K562 (cell line): Measurements from ENCODE around the gene NUDT1. TPM values are rescaled to one million over a fixed set of nuclear protein-coding genes. Genes with fewer than 3 reads are reported as not detected.

ENCODE experiments used
- ATAC-seq: fragments of 200-7000 bp; cut with Tn5 transposase; 3 replicates; pipeline ENCODE4 v1.9.1; 2020; ENCODE audit warnings: moderate library complexity
- BruUV-seq: library from RNA; stranded (reverse); fragments of 400-500 nt; replicated peaks from 2 replicates; lab custom pipeline; 2021; lab: Mats Ljungman, UMichigan
- CTCF ChIA-PET: fragments of 300-600 bp; formaldehyde crosslinking; extraction: SDS; loops from one replicate; lab custom pipeline; 2021; ENCODE audit warnings: low intra/inter-chr PET ratio; lab: Yijun Ruan, JAX
- POLR2A ChIA-PET: fragments of 300-600, 350-650 bp; sonication (Branson Sonifier 250); formaldehyde crosslinking; extraction: SDS; loops from one replicate; lab custom pipeline; 2021; ENCODE audit warnings: antibody characterized with exemption, inconsistent platforms; lab: Yijun Ruan, JAX
- DNase-seq, 4 experiments: peaks; one replicate each; pipeline versions ENCODE4 v3.0.0 to v3.0.0-alpha.2; 2011 to 2018; ENCODE audit warnings: low spot score in 3 of 4, mixed read lengths in 3 of 4; ENCODE audit errors: extremely low read depth in 1 of 4
- FAIRE-seq: peaks from 2 replicates; lab custom pipeline; 2011; peaks lifted over from hg19 to GRCh38; lab: Jason Lieb, UNC
- H2AFZ ChIP-seq: 2 replicates; pipeline ENCODE4 v1.6.0; 2011; ENCODE audit warnings: low read depth, low read length, control low read depth, inconsistent platforms
- H3K27ac ChIP-seq: fragments of 200-600 bp; 3 replicates; pipeline ENCODE4 v1.8.0; 2011; ENCODE audit warnings: low read depth, mild to moderate bottlenecking, control low read depth, inconsistent platforms, low read length, moderate library complexity, mixed read lengths; ENCODE audit errors: extremely low read depth
- H3K27me3 ChIP-seq, 2 experiments: fragments of 300-600 bp in 1 of 2; 2 replicates in 1 of 2; 3 replicates in 1 of 2; pipeline versions ENCODE4 v1.6.0 to v1.8.0; 2011; ENCODE audit warnings: inconsistent platforms in 2 of 2, low read length in 2 of 2, mild to moderate bottlenecking in 1 of 2, mixed read lengths in 1 of 2, moderate library complexity in 1 of 2; ENCODE audit not compliant: control insufficient read depth in 2 of 2, insufficient read depth in 2 of 2
- H3K36me3 ChIP-seq: fragments of 300-600 bp; 3 replicates; pipeline ENCODE4 v1.8.0; 2011; ENCODE audit warnings: mild to moderate bottlenecking, low read length, inconsistent platforms; ENCODE audit not compliant: control insufficient read depth, insufficient read depth
- H3K4me1 ChIP-seq, 2 experiments: fragments of 200-600 bp in 1 of 2; replicated peaks in 1 of 2; 2 replicates in 1 of 2; 3 replicates in 1 of 2; pipeline versions ENCODE4 v1.5.1 to v1.8.0; 2011; ENCODE audit warnings: inconsistent platforms in 2 of 2, low read length in 2 of 2, mild to moderate bottlenecking in 1 of 2, mixed read lengths in 1 of 2, moderate library complexity in 1 of 2; ENCODE audit not compliant: control insufficient read depth in 2 of 2, insufficient read depth in 2 of 2
- H3K4me2 ChIP-seq: 2 replicates; pipeline ENCODE4 v1.6.1; 2011; ENCODE audit warnings: low read length, control low read depth, inconsistent platforms, mixed read lengths; ENCODE audit not compliant: insufficient read depth
- H3K4me3 ChIP-seq: fragments of 200-600 bp; sonication (generic), shearing (Covaris generic); 2 replicates; pipeline ENCODE4 v1.5.1; 2016; ENCODE audit warnings: control low read depth, inconsistent platforms
- H3K79me2 ChIP-seq: fragments of 200-600 bp; 3 replicates; pipeline ENCODE4 v1.8.0; 2011; ENCODE audit warnings: low read length, inconsistent platforms; ENCODE audit not compliant: control insufficient read depth, insufficient read depth
- H3K9ac ChIP-seq, 2 experiments: 2 replicates each; pipeline versions ENCODE4 v1.6.0 to v1.6.1; 2011; ENCODE audit warnings: low read depth in 2 of 2, low read length in 2 of 2, control low read depth in 1 of 2, inconsistent platforms in 1 of 2, mild to moderate bottlenecking in 1 of 2, mixed read lengths in 1 of 2; ENCODE audit not compliant: insufficient read depth in 1 of 2
- H3K9me1 ChIP-seq: one replicate; pipeline ENCODE4 v1.6.0; 2011; ENCODE audit warnings: inconsistent platforms, mild to moderate bottlenecking, low read length, moderate library complexity; ENCODE audit not compliant: control insufficient read depth, insufficient read depth
- H3K9me3 ChIP-seq: replicated peaks from 2 replicates; pipeline ENCODE4 v1.5.1; 2011; ENCODE audit warnings: low read depth, low read length, inconsistent platforms; ENCODE audit not compliant: control insufficient read depth, insufficient read depth
- H4K20me1 ChIP-seq: replicated peaks from 2 replicates; pipeline ENCODE4 v1.6.1; 2011; ENCODE audit warnings: low read length, inconsistent platforms, mixed read lengths; ENCODE audit not compliant: control insufficient read depth, insufficient read depth
- KDM5B ChIP-seq: fragments of 200-600 bp; sonication (generic); IDR thresholded peaks from 2 replicates; pipeline ENCODE4 v1.6.1; 2012; ENCODE audit warnings: low read depth, mild to moderate bottlenecking, moderate library complexity, low read length, control low read depth, inconsistent platforms; ENCODE audit not compliant: insufficient replicate concordance
- ZNF609 ChIP-seq: sonication (generic); formaldehyde crosslinking; IDR thresholded peaks from 2 replicates; pipeline ENCODE4 v1.8.1; 2023; ENCODE audit warnings: missing genetic modification reagents, mild to moderate bottlenecking, borderline replicate concordance
- ZNF75A ChIP-seq: fragments of 450-650 bp; formaldehyde crosslinking; IDR thresholded peaks from 2 replicates; pipeline ENCODE4 v1.4.0; 2020; ENCODE audit warnings: mild to moderate bottlenecking
- WGBS: fragments of 100-300 bp; shearing (Covaris generic); methylation state at CpG from one replicate; pipeline ENCODE4 v1.1.6; 2016; ENCODE audit warnings: low coverage, mixed read lengths; ENCODE audit not compliant: insufficient coverage; ENCODE audit errors: missing lambda C conversion rate; 5-methylcytosine and 5-hydroxymethylcytosine counted together
- in situ Hi-C: fragments of 300-500 bp; cut with MboI; formaldehyde crosslinking; loops from 4 replicates; pipeline ENCODE4 v1.15.0; 2018; ENCODE audit warnings: inconsistent platforms, mixed read lengths
- intact Hi-C: fragments of 100-400 bp; cut with micrococcal nuclease; formaldehyde crosslinking; loops from 2 replicates; pipeline ENCODE4 v1.14.2; 2022
- polyA plus RNA-seq, 8 experiments: library from polyadenylated mRNA; depleted of rRNA in 4 of 8; stranded (reverse) in 5 of 8; unstranded in 3 of 8; fragments of >200 nt; fragmentation: Nextera tagmentation in 2 of 8; fragmentation: Illumina TruSeq in 1 of 8; extraction: Ambion mirVana in 2 of 8; extraction: Trizol in 1 of 8; gene quantifications; 2 replicates each; pipeline versions ENCODE4 v1.2.1 to v1.2.3, GENCODE V29; 2011 to 2014; ENCODE audit warnings: inconsistent platforms in 1 of 8, missing spikeins in 1 of 8
- total RNA-seq, 7 experiments: library from RNA; depleted of rRNA in 6 of 7; stranded (reverse); fragments of >200 nt in 6 of 7; fragmentation: Illumina TruSeq in 2 of 7; extraction: Trizol in 2 of 7; gene quantifications; 2 replicates each; pipeline versions ENCODE4 v1.2.1 to v1.2.3, GENCODE V29; 2011 to 2021; ENCODE audit warnings: low replicate concordance in 1 of 7
- TF ChIP-seq, protein P1 (sequence below): fragments of 200-600 bp; sonication (generic); IDR thresholded peaks from one replicate; pipeline ENCODE4 v1.6.1; 2012; ENCODE audit warnings: mild to moderate bottlenecking, low read depth, low read length, inconsistent platforms

NUDT1 gene
- total and polyA plus RNA-seq, 9 of the 15 experiments (the other 6 are each of a cell fraction or from before 2014, with no cell fraction given): 5.3 to 73.3 (median 29.6) TPM

DNA sequence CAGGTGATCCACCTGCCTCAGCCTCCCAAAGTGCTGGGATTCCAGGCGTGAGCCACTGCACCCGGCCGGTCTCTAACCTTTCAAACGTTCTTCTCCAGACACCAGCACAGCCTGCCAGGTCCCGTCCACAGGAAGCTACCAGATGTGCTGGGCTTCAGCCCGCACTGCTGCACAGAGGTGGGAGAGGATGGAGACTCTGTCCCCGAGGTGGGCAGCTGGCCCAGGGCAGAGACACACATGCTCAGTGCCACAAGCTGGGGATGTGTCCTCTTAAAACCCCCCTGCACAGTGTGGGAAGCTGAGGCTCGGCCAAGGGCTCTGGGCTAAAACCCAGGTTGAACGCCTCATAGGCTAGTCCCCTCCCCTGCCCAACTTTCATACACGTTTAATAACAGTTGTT, 9.4 kb downstream of the NUDT1 start:
- FAIRE-seq (no peak), ATAC-seq (no peak), DNase-seq (no peak)
- WGBS: 83% methylated on average over 10 of the region's 10 CpGs
- ChIA-PET POLR2A (interaction anchor here (0.6 to 1.7 kb wide), 3 partner anchors 9 to 49 kb away, joined by 3 to 5 read pairs (median 3); partner anchors contain the start of genes MRM2 and NUDT1), CTCF (no interaction called here)
- H3K36me3 ChIP-seq: peaks cover 44% of the 10 kb centered on the region; the same call in 2 of the 3 replicates
- no peak overlapping the region for H3K9ac ChIP-seq
- BruUV-seq: no TSS peak
- H3K27me3 ChIP-seq: no peaks in the 10 kb centered on the region
- H3K4me2 ChIP-seq: no peak overlapping the region
- no peak overlapping the region for H3K27ac ChIP-seq
- H3K9me3 ChIP-seq: no peaks in the 10 kb centered on the region
- no peaks in the 10 kb centered on the region for H3K79me2 ChIP-seq
- in situ Hi-C loops (loop anchor here (5.0 kb wide), 1 partner anchor 806 kb away; no protein-coding TSS in a partner anchor), intact Hi-C loops (no loop called here)
- no peak overlapping the region for H3K4me3 ChIP-seq
- peaks cover 2% of the 10 kb centered on the region for H3K9me1 ChIP-seq
- H2AFZ ChIP-seq: no peak overlapping the region
- H3K4me1 ChIP-seq: peaks cover 9 to 37% of the 10 kb centered on the region in 2 experiments; a peak in 3 of 5 replicates
- no peaks in the 10 kb centered on the region for H4K20me1 ChIP-seq
- TF ChIP-seq KDM5B (no peak), ZNF609 (CRISPR knock-in tag) (no peak), ZNF75A (no peak)
- TF ChIP-seq, protein P1, sequence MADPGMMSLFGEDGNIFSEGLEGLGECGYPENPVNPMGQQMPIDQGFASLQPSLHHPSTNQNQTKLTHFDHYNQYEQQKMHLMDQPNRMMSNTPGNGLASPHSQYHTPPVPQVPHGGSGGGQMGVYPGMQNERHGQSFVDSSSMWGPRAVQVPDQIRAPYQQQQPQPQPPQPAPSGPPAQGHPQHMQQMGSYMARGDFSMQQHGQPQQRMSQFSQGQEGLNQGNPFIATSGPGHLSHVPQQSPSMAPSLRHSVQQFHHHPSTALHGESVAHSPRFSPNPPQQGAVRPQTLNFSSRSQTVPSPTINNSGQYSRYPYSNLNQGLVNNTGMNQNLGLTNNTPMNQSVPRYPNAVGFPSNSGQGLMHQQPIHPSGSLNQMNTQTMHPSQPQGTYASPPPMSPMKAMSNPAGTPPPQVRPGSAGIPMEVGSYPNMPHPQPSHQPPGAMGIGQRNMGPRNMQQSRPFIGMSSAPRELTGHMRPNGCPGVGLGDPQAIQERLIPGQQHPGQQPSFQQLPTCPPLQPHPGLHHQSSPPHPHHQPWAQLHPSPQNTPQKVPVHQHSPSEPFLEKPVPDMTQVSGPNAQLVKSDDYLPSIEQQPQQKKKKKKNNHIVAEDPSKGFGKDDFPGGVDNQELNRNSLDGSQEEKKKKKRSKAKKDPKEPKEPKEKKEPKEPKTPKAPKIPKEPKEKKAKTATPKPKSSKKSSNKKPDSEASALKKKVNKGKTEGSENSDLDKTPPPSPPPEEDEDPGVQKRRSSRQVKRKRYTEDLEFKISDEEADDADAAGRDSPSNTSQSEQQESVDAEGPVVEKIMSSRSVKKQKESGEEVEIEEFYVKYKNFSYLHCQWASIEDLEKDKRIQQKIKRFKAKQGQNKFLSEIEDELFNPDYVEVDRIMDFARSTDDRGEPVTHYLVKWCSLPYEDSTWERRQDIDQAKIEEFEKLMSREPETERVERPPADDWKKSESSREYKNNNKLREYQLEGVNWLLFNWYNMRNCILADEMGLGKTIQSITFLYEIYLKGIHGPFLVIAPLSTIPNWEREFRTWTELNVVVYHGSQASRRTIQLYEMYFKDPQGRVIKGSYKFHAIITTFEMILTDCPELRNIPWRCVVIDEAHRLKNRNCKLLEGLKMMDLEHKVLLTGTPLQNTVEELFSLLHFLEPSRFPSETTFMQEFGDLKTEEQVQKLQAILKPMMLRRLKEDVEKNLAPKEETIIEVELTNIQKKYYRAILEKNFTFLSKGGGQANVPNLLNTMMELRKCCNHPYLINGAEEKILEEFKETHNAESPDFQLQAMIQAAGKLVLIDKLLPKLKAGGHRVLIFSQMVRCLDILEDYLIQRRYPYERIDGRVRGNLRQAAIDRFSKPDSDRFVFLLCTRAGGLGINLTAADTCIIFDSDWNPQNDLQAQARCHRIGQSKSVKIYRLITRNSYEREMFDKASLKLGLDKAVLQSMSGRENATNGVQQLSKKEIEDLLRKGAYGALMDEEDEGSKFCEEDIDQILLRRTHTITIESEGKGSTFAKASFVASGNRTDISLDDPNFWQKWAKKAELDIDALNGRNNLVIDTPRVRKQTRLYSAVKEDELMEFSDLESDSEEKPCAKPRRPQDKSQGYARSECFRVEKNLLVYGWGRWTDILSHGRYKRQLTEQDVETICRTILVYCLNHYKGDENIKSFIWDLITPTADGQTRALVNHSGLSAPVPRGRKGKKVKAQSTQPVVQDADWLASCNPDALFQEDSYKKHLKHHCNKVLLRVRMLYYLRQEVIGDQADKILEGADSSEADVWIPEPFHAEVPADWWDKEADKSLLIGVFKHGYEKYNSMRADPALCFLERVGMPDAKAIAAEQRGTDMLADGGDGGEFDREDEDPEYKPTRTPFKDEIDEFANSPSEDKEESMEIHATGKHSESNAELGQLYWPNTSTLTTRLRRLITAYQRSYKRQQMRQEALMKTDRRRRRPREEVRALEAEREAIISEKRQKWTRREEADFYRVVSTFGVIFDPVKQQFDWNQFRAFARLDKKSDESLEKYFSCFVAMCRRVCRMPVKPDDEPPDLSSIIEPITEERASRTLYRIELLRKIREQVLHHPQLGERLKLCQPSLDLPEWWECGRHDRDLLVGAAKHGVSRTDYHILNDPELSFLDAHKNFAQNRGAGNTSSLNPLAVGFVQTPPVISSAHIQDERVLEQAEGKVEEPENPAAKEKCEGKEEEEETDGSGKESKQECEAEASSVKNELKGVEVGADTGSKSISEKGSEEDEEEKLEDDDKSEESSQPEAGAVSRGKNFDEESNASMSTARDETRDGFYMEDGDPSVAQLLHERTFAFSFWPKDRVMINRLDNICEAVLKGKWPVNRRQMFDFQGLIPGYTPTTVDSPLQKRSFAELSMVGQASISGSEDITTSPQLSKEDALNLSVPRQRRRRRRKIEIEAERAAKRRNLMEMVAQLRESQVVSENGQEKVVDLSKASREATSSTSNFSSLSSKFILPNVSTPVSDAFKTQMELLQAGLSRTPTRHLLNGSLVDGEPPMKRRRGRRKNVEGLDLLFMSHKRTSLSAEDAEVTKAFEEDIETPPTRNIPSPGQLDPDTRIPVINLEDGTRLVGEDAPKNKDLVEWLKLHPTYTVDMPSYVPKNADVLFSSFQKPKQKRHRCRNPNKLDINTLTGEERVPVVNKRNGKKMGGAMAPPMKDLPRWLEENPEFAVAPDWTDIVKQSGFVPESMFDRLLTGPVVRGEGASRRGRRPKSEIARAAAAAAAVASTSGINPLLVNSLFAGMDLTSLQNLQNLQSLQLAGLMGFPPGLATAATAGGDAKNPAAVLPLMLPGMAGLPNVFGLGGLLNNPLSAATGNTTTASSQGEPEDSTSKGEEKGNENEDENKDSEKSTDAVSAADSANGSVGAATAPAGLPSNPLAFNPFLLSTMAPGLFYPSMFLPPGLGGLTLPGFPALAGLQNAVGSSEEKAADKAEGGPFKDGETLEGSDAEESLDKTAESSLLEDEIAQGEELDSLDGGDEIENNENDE: no peak
